ENCODE results near the gene C2CD2. TPM values are rescaled to one million over a fixed set of nuclear protein-coding genes. Genes with fewer than 3 reads are reported as not detected.
A peak's percentile ranks its signal among the peaks of the same experiment; 100 is the strongest.

The C2CD2 gene
- polyA plus RNA-seq, 1 donor (not counting 4 experiments of a cell fraction or from before 2014, with no cell fraction given) = 39.9 TPM

- no peak overlapping the region for H2AFZ ChIP-seq (ENCODE audit: control insufficient read depth, low read length)
- H3K9me3 ChIP-seq (ENCODE audit: control insufficient read depth, low read depth, low read length) = no peaks in the 10 kb centered on the region
- H3K4me1 ChIP-seq (ENCODE audit: control insufficient read depth, extremely low read depth, insufficient read depth, low read length) = no peaks in the 10 kb centered on the region
- H3K9ac ChIP-seq (ENCODE audit: control insufficient read depth, extremely low read depth, insufficient read depth, low read length) = no peak overlapping the region
- H3K79me2 ChIP-seq (ENCODE audit: control insufficient read depth, insufficient read depth, low read length) = no peaks in the 10 kb centered on the region
- peaks cover 0 to 4% of the 10 kb centered on the region in 2 experiments for H3K36me3 ChIP-seq (ENCODE audit: control insufficient read depth in 2 of 2, extremely low read depth in 1 of 2, insufficient read depth in 2 of 2, low read length in 2 of 2)
- FAIRE-seq (no peak), DNase-seq (ENCODE audit: low read depth, low spot score) (no peak)
- dilution Hi-C loops (cut with MboI; ENCODE audit: extremely low pct_ligation_motif_present, low sequenced_read_pairs) = no loop called here
- H3K4me3 ChIP-seq (ENCODE audit: control insufficient read depth in 2 of 3, extremely low read depth in 1 of 3, insufficient read depth in 2 of 3, low read depth in 1 of 3, low read length in 3 of 3) = no peak overlapping the region
- no peaks in the 10 kb centered on the region for H4K20me1 ChIP-seq (ENCODE audit: control insufficient read depth, extremely low read depth, insufficient read depth, low read length)
- H3K27ac ChIP-seq (ENCODE audit: control insufficient read depth, insufficient read depth, low read length) = no peak overlapping the region
- peak overlapping the region; percentile 31 for H3K4me2 ChIP-seq (ENCODE audit: control insufficient read depth, extremely low read depth, insufficient read depth, low read depth, low read length)
- H3K27me3 ChIP-seq (ENCODE audit: control insufficient read depth, extremely low read depth, insufficient read depth, low read length) = no peaks in the 10 kb centered on the region
- no peaks in the 10 kb centered on the region for H3K9me1 ChIP-seq (ENCODE audit: control insufficient read depth, extremely low read depth, insufficient read depth, low read length)
- no peak for TF ChIP-seq EZH2 (IDR thresholded peaks at IDR 0.05; ENCODE audit: low read length)
- no peak for TF ChIP-seq CTCF (optimal IDR thresholded peaks at IDR 0.05 in 1 of 3, IDR thresholded peaks at IDR 0.05 in 1 of 3, conservative IDR thresholded peaks at IDR 0.05 in 1 of 3; ENCODE audit: extremely low read depth in 1 of 3, insufficient read depth in 2 of 3, low read length in 3 of 3)
Measured at GRCh38 chr21:41985662-41986416, 32.0 kb upstream of the C2CD2 start.

- no peak overlapping the region for H3K4me3 ChIP-seq (ENCODE audit: control insufficient read depth in 2 of 3, extremely low read depth in 1 of 3, insufficient read depth in 2 of 3, low read depth in 1 of 3, low read length in 3 of 3)
- FAIRE-seq = no peak
- no peak overlapping the region for H2AFZ ChIP-seq (ENCODE audit: control insufficient read depth, low read length)
Measured at GRCh38 chr21:41983229-41983628, 29.4 kb upstream of the C2CD2 start.

More at GRCh38 chr21:41983229-41983628, 29.4 kb upstream of the C2CD2 start:
- DNase-seq (ENCODE audit: low read depth, low spot score) = no peak
- Histone ChIP-seq H3K79me2 (ENCODE audit: control insufficient read depth, insufficient read depth, low read length) (no peaks in the 10 kb centered on the region), H3K27me3 (ENCODE audit: control insufficient read depth, extremely low read depth, insufficient read depth, low read length) (no peaks in the 10 kb centered on the region), H3K9ac (ENCODE audit: control insufficient read depth, extremely low read depth, insufficient read depth, low read length) (no peak overlapping the region), H3K4me1 (ENCODE audit: control insufficient read depth, extremely low read depth, insufficient read depth, low read length) (peaks cover 12% of the 10 kb centered on the region), H3K9me1 (ENCODE audit: control insufficient read depth, extremely low read depth, insufficient read depth, low read length) (no peaks in the 10 kb centered on the region), H4K20me1 (ENCODE audit: control insufficient read depth, extremely low read depth, insufficient read depth, low read length) (no peaks in the 10 kb centered on the region), H3K27ac (ENCODE audit: control insufficient read depth, insufficient read depth, low read length) (no peak overlapping the region), H3K4me2 (ENCODE audit: control insufficient read depth, extremely low read depth, insufficient read depth, low read depth, low read length) (no peak overlapping the region), H3K9me3 (ENCODE audit: control insufficient read depth, low read depth, low read length) (peaks cover 2% of the 10 kb centered on the region), H3K36me3 (ENCODE audit: control insufficient read depth in 2 of 2, extremely low read depth in 1 of 2, insufficient read depth in 2 of 2, low read length in 2 of 2) (no peaks in the 10 kb centered on the region)
- dilution Hi-C loops (cut with MboI; ENCODE audit: extremely low pct_ligation_motif_present, low sequenced_read_pairs) = no loop called here
- TF ChIP-seq EZH2 (IDR thresholded peaks at IDR 0.05; ENCODE audit: low read length) (no peak), CTCF (optimal IDR thresholded peaks at IDR 0.05 in 1 of 3, IDR thresholded peaks at IDR 0.05 in 1 of 3, conservative IDR thresholded peaks at IDR 0.05 in 1 of 3; ENCODE audit: extremely low read depth in 1 of 3, insufficient read depth in 2 of 3, low read length in 3 of 3) (no peak)
